Body of pancreas (tissue), 4 donors: ENCODE data around the gene CREBZF.

Experiments
- CTCF ChIP-seq, 7 experiments: fragments of 450-650 bp in 4 of 7; fragments of 200-600 bp in 3 of 7; sonication (generic) in 3 of 7; IDR thresholded peaks; one replicate each; pipeline ENCODE4 v1.5.1; 2016 to 2019; ENCODE audit warnings: antibody characterized with exemption in 7 of 7
- POLR2A ChIP-seq, 3 donors: fragments of 450-650 bp; IDR thresholded peaks; one replicate each; pipeline ENCODE4 v1.6.1; 2016; ENCODE audit warnings: antibody characterized with exemption in 3 of 3, mild to moderate bottlenecking in 2 of 3

- TF ChIP-seq CTCF (IDR thresholded peaks at IDR 0.05) (no peak), POLR2A (IDR thresholded peaks at IDR 0.05) (no peak)
Measured at GRCh38 chr11:85699957-85700741, 35.2 kb upstream of the CREBZF start.
